Naive B cell (primary cell): ENCODE measurements around the gene MEIS2. TPM values are rescaled to one million over a fixed set of nuclear protein-coding genes. Genes with fewer than 3 reads are reported as not detected.

Experiments used
- ATAC-seq, 2 donors: fragments of 150-1000 bp; cut with Tn5 transposase; 2 replicates each; pipeline ENCODE4 v1.10.0; 2021; ENCODE audit warnings: low read depth in 2 of 2, mild to moderate bottlenecking in 2 of 2, moderate library complexity in 2 of 2
- DNase-seq: peaks from one replicate; pipeline ENCODE4 v3.0.0; 2022
- H3K27ac Mint-ChIP-seq, 6 donors: one replicate each; pipeline ENCODE4 v1.8.0; 2020 to 2022; ENCODE audit warnings: mild to moderate bottlenecking in 6 of 6, mixed read lengths in 6 of 6, moderate library complexity in 5 of 6, inconsistent platforms in 2 of 6
- H3K27me3 Mint-ChIP-seq, 3 donors: one replicate each; pipeline ENCODE4 v1.8.0; 2021 to 2022; ENCODE audit warnings: mixed read lengths in 3 of 3, mild to moderate bottlenecking in 1 of 3
- H3K36me3 Mint-ChIP-seq, 2 donors: one replicate each; pipeline ENCODE4 v1.8.0; 2020 to 2022; ENCODE audit warnings: mixed read lengths in 2 of 2, inconsistent platforms in 1 of 2, mild to moderate bottlenecking in 1 of 2
- H3K4me1 Mint-ChIP-seq, 3 donors: one replicate each; pipeline ENCODE4 v1.8.0; 2020 to 2022; ENCODE audit warnings: mixed read lengths in 3 of 3, inconsistent platforms in 1 of 3, mild to moderate bottlenecking in 1 of 3, moderate library complexity in 1 of 3
- H3K4me3 Mint-ChIP-seq, 8 donors: one replicate each; pipeline ENCODE4 v1.8.0; 2020 to 2022; ENCODE audit warnings: mild to moderate bottlenecking in 8 of 8, mixed read lengths in 8 of 8, moderate library complexity in 8 of 8, inconsistent platforms in 2 of 8
- H3K9me3 Mint-ChIP-seq, 7 donors: one replicate each; pipeline ENCODE4 v1.8.0; 2020 to 2022; ENCODE audit warnings: mixed read lengths in 7 of 7, mild to moderate bottlenecking in 5 of 7, inconsistent platforms in 2 of 7, moderate library complexity in 1 of 7
- polyA plus RNA-seq, 6 donors: library from polyadenylated mRNA; unstranded; fragments of 300-500 nt; fragmentation: Illumina TruSeq; gene quantifications; one replicate each; pipeline ENCODE4 v1.2.3, GENCODE V29; 2021; ENCODE audit warnings: low read depth in 6 of 6

MEIS2 gene
- polyA plus RNA-seq: not detected

DNA sequence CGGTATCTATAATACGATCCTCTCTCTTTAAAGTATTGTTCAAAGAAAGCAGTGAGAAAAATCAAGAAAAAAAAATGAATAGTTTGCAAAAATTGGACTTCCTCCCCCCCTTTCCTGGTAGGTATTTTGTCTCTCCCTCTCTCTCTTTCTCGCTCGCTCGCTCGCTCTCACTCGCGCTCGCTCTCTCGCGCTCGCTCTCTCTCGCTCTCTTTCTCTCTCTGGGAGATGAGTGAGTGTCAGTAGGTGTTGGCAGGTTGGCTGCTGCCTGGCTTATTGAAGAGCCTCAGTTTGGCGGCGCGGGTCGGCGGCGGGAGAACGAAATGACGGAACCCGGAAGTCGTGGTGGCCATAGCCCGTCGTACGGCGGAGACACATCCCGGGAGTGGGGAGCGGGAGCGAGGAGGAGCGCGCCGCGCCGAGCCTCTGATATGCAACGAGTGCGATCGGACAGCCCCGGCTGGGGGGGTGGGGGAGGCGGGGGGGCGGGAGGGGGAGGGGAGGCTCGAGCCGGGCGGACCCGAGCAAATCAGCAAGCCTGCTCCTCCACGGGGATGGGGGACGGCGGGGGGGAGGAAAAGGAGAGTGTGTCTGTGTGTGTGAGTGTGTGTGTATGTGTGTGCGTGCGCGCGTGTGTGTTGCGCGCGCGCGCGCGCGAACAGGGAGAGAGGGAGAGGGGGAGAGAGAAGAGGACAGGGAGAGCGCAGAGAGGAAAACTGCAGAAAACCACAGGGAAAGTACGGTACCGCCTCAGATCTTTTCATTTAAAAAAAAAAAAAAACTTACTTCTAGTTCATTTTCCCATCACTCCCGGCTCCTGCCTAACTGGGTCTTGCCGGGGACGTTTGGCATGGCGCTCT, at the start of gene MEIS2:
Gene MEIS2 (minus strand): TSS at position 441 of the 857 bp plus-strand sequence. CDS start 1,083 bp downstream, outside the sequence.
- Mint-ChIP-seq H3K36me3 (peaks cover 9 to 50% of the 10 kb centered on the region in 2 donors), H3K27me3 (peaks cover 69 to 89% (median 88%) of the 10 kb centered on the region in 3 donors), H3K27ac (peak within 1 kb of the TSS in 4 of 6 donors; percentile 56 to 96 (median 70)), H3K9me3 (peaks cover 0 to 47% (median 23%) of the 10 kb centered on the region in 7 donors), H3K4me3 (peak within 1 kb of the TSS; percentile 87 to 99 (median 95)), H3K4me1 (peaks cover 35 to 56% (median 52%) of the 10 kb centered on the region in 3 donors)
- ATAC-seq (peak; percentile 22), DNase-seq (peak; percentile 7)

DNA sequence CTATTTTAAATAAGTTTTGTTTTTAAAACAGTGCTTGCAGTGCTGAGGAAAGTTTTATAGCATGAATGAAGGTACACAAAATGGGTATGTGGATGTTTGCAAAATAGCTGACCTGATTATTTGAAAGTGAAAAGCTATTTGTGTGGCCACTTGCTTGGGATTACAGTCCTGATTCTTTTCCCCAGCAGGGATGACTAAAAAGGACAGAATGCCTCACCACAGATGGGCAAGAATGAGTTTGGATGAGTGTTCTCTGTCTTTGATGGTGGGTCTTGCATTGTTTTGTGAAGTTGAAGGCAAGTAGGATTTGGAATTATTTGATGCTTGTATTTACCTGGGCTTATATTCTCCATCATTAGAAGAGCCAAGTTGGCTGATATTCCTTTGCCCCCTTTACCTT, 48.8 kb upstream of the MEIS2 start:
- H3K9me3 Mint-ChIP-seq: peaks cover 0 to 7% (median 0%) of the 10 kb centered on the region in 7 donors
- no peak overlapping the region for H3K4me3 Mint-ChIP-seq
- no peaks in the 10 kb centered on the region for H3K4me1 Mint-ChIP-seq
- H3K27ac Mint-ChIP-seq: no peak overlapping the region
- no peaks in the 10 kb centered on the region for H3K36me3 Mint-ChIP-seq
- DNase-seq (no peak), ATAC-seq (no peak)
- no peaks in the 10 kb centered on the region for H3K27me3 Mint-ChIP-seq

- peaks cover 0 to 3% (median 0%) of the 10 kb centered on the region in 7 donors for H3K9me3 Mint-ChIP-seq
Observed at GRCh38 chr15:37148714-37149113, 48.4 kb upstream of the MEIS2 start.

GRCh38 chr15:37143351-37143750, 43.0 kb upstream of the MEIS2 start:
- Mint-ChIP-seq H3K9me3 (peaks cover 0 to 1% (median 0%) of the 10 kb centered on the region in 7 donors), H3K36me3 (no peaks in the 10 kb centered on the region), H3K4me3 (no peak overlapping the region), H3K4me1 (no peaks in the 10 kb centered on the region), H3K27me3 (no peaks in the 10 kb centered on the region), H3K27ac (peak overlapping the region in 1 of 6 donors; percentile 20)
- DNase-seq (no peak), ATAC-seq (no peak)

More at GRCh38 chr15:37148714-37149113, 48.4 kb upstream of the MEIS2 start:
- DNase-seq: no peak
- no peak for ATAC-seq
- H3K4me3 Mint-ChIP-seq: no peak overlapping the region
- no peaks in the 10 kb centered on the region for H3K36me3 Mint-ChIP-seq
- H3K27ac Mint-ChIP-seq: no peak overlapping the region
- no peaks in the 10 kb centered on the region for H3K27me3 Mint-ChIP-seq
- no peaks in the 10 kb centered on the region for H3K4me1 Mint-ChIP-seq

- Mint-ChIP-seq H3K9me3 (peaks cover 0 to 1% (median 0%) of the 10 kb centered on the region in 7 donors), H3K27ac (no peak overlapping the region), H3K4me3 (no peak overlapping the region), H3K36me3 (no peaks in the 10 kb centered on the region), H3K4me1 (no peaks in the 10 kb centered on the region), H3K27me3 (no peaks in the 10 kb centered on the region)
- DNase-seq: no peak
- no peak for ATAC-seq
Observed at GRCh38 chr15:37142371-37142770, 42.0 kb upstream of the MEIS2 start.

DNA sequence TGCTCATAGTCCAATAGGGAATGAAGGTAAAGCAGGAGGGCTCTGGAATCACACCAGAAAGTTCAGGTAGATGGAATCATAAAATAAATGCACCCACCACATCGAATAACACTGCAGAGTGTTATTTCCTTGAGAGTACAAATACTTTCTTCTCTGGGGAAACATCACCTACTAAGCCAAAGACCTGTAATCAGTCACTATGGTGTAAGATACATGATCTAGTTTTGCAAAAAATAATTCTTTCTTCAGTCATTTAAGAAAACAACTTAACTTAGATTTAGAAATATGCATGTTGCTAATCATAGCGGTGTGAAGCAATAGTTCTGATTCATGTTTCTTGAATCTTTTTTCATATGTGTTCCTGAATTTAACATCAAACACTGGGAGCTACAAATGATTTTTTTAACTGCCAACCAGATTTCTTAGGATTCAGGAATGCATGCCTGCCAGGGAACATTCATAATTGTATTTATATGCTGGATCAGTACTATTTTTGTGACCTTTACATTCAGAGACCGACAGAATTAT, 40.2 kb upstream of the MEIS2 start:
- H3K9me3 Mint-ChIP-seq: peaks cover 0 to 1% (median 0%) of the 10 kb centered on the region in 7 donors
- H3K4me1 Mint-ChIP-seq: no peaks in the 10 kb centered on the region
- H3K36me3 Mint-ChIP-seq: no peaks in the 10 kb centered on the region
- H3K27me3 Mint-ChIP-seq: peaks cover 0 to 5% (median 0%) of the 10 kb centered on the region in 3 donors
- ATAC-seq (no peak), DNase-seq (no peak)
- no peak overlapping the region for H3K4me3 Mint-ChIP-seq
- H3K27ac Mint-ChIP-seq: no peak overlapping the region

- Mint-ChIP-seq H3K4me3 (no peak overlapping the region), H3K9me3 (peaks cover 0 to 1% (median 0%) of the 10 kb centered on the region in 7 donors), H3K27ac (no peak overlapping the region), H3K4me1 (no peaks in the 10 kb centered on the region), H3K36me3 (no peaks in the 10 kb centered on the region), H3K27me3 (peaks cover 0 to 5% (median 0%) of the 10 kb centered on the region in 3 donors)
- ATAC-seq (no peak), DNase-seq (no peak)
Observed at GRCh38 chr15:37138591-37139215, 38.4 kb upstream of the MEIS2 start.

DNA sequence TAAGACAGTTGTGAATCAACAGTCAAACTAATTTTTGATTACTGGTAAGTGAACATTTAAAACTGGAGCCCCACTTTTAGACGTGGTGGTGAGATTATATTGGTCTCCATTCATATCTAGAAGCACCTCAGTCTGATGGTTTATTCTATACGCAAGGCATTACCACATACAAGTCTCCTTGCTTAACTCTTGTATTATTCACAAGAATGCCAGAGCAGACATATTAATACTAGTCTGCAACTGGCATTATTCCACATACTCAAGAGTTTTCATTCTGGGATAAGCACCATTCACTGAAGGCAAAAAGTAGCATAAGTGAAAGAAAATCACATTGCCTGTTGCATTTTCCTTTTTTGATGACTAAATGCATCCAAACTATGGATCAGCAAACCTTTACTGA, 36.9 kb upstream of the MEIS2 start:
- H3K4me1 Mint-ChIP-seq: no peaks in the 10 kb centered on the region
- H3K27ac Mint-ChIP-seq: no peak overlapping the region
- H3K4me3 Mint-ChIP-seq: no peak overlapping the region
- no peak for DNase-seq
- peaks cover 4 to 8% (median 5%) of the 10 kb centered on the region in 3 donors for H3K27me3 Mint-ChIP-seq
- ATAC-seq: no peak
- H3K36me3 Mint-ChIP-seq: no peaks in the 10 kb centered on the region
- no peaks in the 10 kb centered on the region for H3K9me3 Mint-ChIP-seq

- DNase-seq: no peak
- ATAC-seq: no peak
- Mint-ChIP-seq H3K27ac (no peak overlapping the region), H3K36me3 (no peaks in the 10 kb centered on the region), H3K9me3 (no peaks in the 10 kb centered on the region), H3K27me3 (peaks cover 4 to 8% (median 5%) of the 10 kb centered on the region in 3 donors), H3K4me3 (no peak overlapping the region), H3K4me1 (no peaks in the 10 kb centered on the region)
Observed at GRCh38 chr15:37136666-37137065, 36.3 kb upstream of the MEIS2 start.

DNA sequence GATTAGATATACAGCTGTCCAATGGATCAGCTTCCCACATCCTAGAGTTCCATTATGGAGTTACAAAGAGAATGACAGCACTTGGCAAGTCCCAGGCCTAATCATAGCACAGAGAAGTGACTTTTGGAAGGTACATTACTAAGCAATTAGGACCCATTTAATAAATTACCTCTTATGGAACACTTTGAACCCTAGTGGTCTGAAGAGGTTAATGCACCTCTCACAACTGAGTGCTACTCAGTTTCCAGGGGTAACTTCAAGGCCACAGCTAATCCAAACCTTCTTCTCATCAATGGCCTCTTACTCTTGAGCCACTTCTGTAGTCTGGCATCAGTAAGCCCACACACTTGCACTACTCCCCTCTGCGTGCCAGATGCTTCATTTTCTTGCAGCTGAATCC, 34.9 kb upstream of the MEIS2 start:
- H3K9me3 Mint-ChIP-seq: no peaks in the 10 kb centered on the region
- H3K27ac Mint-ChIP-seq: no peak overlapping the region
- ATAC-seq: no peak
- H3K36me3 Mint-ChIP-seq: no peaks in the 10 kb centered on the region
- H3K4me3 Mint-ChIP-seq: no peak overlapping the region
- no peaks in the 10 kb centered on the region for H3K4me1 Mint-ChIP-seq
- H3K27me3 Mint-ChIP-seq: peaks cover 4 to 8% (median 5%) of the 10 kb centered on the region in 3 donors
- no peak for DNase-seq

DNA sequence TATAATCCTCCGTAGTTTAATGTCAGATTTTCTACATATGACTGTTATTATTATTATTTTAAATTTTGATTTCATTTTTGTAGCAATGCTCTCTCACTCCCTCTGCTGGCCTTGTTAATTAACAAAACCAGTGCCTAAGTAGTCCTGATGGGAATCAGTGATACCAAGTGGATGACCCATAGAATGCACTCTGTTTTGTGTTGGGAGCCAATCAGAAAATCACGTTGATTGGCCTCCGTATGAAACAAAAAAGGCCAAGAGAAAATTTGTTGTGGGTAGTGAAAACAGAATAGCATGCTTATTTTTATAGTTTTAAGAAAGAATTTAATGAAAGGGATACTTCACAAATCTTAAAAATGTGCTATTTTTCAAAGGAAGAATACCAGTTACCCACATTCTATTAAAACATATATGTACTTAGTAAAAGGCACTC, 34.4 kb upstream of the MEIS2 start:
- peaks cover 4 to 8% (median 6%) of the 10 kb centered on the region in 3 donors for H3K27me3 Mint-ChIP-seq
- H3K9me3 Mint-ChIP-seq: no peaks in the 10 kb centered on the region
- H3K4me1 Mint-ChIP-seq: no peaks in the 10 kb centered on the region
- ATAC-seq (no peak), DNase-seq (no peak)
- no peak overlapping the region for H3K27ac Mint-ChIP-seq
- H3K36me3 Mint-ChIP-seq: no peaks in the 10 kb centered on the region
- H3K4me3 Mint-ChIP-seq: no peak overlapping the region

GRCh38 chr15:37134244-37134643, 33.9 kb upstream of the MEIS2 start:
- DNase-seq (no peak), ATAC-seq (no peak)
- Mint-ChIP-seq H3K27ac (no peak overlapping the region), H3K4me1 (no peaks in the 10 kb centered on the region), H3K9me3 (no peaks in the 10 kb centered on the region), H3K27me3 (peaks cover 4 to 10% (median 8%) of the 10 kb centered on the region in 3 donors), H3K36me3 (no peaks in the 10 kb centered on the region), H3K4me3 (no peak overlapping the region)

- Mint-ChIP-seq H3K27ac (no peak overlapping the region), H3K36me3 (no peaks in the 10 kb centered on the region), H3K4me1 (no peaks in the 10 kb centered on the region), H3K27me3 (peaks cover 4 to 10% (median 8%) of the 10 kb centered on the region in 3 donors), H3K9me3 (no peaks in the 10 kb centered on the region), H3K4me3 (no peak overlapping the region)
- no peak for ATAC-seq
- DNase-seq: no peak
Observed at GRCh38 chr15:37133602-37134001, 33.3 kb upstream of the MEIS2 start.
